ENCODE results near the gene ZBTB7C. TPM values are rescaled to one million over a fixed set of nuclear protein-coding genes. Genes with fewer than 3 reads are reported as not detected.

The ZBTB7C gene
- total RNA-seq, 6 donors from 2014 or later: 6.1 to 18.1 (median 12.2) TPM

DNA sequence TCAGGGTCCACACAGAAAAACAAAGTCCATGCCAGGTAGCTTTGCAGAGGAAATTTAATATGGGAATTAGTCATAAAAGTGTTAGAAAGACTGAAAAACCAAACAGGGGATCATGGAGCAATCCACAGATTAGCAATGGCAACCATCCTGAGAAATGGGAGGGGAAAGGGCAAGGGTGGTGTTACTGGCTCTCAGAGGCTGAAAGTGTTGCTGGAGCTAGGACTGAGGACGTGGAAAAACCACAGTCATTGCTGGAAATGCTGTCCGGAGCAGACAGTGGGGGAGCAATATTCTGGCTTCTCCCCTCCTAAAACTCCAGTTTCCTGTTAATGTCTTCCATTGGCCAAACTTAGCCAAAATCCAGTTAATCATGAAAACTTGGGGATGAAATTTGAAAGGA, 172.4 kb downstream of the ZBTB7C start:
- Histone ChIP-seq H3K27ac (no peak overlapping the region), H3K4me1 (no peaks in the 10 kb centered on the region), H3K4me3 (no peak overlapping the region), H3K9me3 (no peaks in the 10 kb centered on the region), H3K27me3 (no peaks in the 10 kb centered on the region), H3K36me3 (no peaks in the 10 kb centered on the region)
- WGBS, 2 donors: 63 to 67% methylated on average over 2 of the region's 2 CpGs
- TF ChIP-seq EP300 (IDR thresholded peaks at IDR 0.05) (no peak), POLR2A (IDR thresholded peaks at IDR 0.05) (no peak), CTCF (IDR thresholded peaks at IDR 0.05) (no peak), POLR2AphosphoS5 (IDR thresholded peaks at IDR 0.05) (no peak)
- ATAC-seq (ENCODE audit: low FRiP score in 2 of 2) (no peak), DNase-seq (no peak)

DNA sequence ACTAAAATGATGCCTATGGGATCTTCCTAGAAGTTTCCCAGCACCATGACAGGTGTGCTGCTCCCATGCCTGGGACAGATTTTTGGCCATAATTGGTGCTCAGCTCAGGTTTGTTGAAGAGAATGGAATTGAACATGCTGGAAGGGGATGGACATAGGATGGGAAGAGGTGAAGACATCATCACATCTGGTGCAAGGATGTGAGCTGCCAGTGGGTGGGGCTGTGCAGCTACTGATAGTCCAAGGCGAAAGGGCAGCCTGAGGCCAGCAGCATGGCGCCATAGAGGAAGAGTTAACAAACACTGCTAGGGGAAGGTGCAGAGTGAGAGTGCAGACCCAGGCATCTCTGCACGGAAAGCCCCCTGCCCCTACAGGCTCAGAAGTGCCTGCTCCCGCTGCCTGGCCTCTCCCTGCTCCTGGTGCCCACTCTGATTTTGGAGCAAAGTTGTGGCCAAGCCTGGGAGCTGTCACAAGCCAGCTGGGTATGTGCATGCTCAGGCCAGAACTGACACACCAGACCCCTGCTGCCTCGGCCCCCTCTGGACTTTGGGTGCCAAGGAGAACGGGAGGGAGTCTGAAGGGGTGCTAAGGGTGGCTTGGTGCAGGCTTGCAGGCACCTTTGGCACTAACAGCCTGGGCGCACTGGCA, 178.6 kb downstream of the ZBTB7C start:
- no peak overlapping the region for H3K4me3 ChIP-seq
- 76 to 82% methylated on average over 4 to 7 of the region's 7 CpGs for WGBS, 2 donors
- DNase-seq: peak; percentile 29 to 68
- no peaks in the 10 kb centered on the region for H3K36me3 ChIP-seq
- TF ChIP-seq CTCF (IDR thresholded peaks at IDR 0.05) (peak in 3 of 6 experiments; percentile 51 to 74 (median 59)), POLR2A (IDR thresholded peaks at IDR 0.05) (no peak), POLR2AphosphoS5 (IDR thresholded peaks at IDR 0.05) (no peak), EP300 (IDR thresholded peaks at IDR 0.05) (no peak)
- H3K4me1 ChIP-seq: peaks cover 15 to 29% (median 26%) of the 10 kb centered on the region in 4 donors
- peak; percentile 71 to 78 for ATAC-seq (ENCODE audit: low FRiP score in 2 of 2)
- H3K9me3 ChIP-seq: no peaks in the 10 kb centered on the region
- H3K27ac ChIP-seq: no peak overlapping the region
- H3K27me3 ChIP-seq: no peaks in the 10 kb centered on the region

DNA sequence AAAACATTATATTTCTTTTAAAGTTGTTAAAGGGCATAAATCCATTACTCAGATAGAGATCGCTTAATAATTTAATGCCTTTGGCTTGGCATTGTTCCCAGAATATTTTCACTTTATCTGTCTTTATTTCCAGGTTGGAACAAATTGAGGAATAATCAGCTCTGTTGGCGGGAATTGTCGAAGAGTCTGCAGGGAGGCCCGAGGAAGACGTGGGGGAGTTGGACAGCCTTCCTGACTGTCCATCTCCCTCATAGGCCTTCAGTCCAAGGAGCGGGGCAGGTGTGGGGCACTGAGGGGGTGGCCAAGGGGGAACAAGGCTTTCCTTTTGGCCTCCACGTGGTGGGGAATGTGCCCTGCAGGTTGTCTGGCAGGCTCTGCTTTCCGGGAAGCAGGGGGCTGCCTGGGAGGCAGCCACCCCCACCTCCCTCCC, 179.6 kb downstream of the ZBTB7C start:
- Histone ChIP-seq H3K27ac (peak overlapping the region in 1 of 4 donors; percentile 28), H3K9me3 (no peaks in the 10 kb centered on the region), H3K36me3 (no peaks in the 10 kb centered on the region), H3K27me3 (no peaks in the 10 kb centered on the region), H3K4me1 (peaks cover 15 to 29% (median 26%) of the 10 kb centered on the region in 4 donors), H3K4me3 (no peak overlapping the region)
- DNase-seq: peak in 1 of 2 donors; percentile 18
- 43 to 59% methylated on average over 7 to 8 of the region's 8 CpGs for WGBS, 2 donors
- no peak for ATAC-seq (ENCODE audit: low FRiP score in 2 of 2)
- TF ChIP-seq EP300 (IDR thresholded peaks at IDR 0.05) (no peak), POLR2AphosphoS5 (IDR thresholded peaks at IDR 0.05) (no peak), POLR2A (IDR thresholded peaks at IDR 0.05) (no peak), CTCF (IDR thresholded peaks at IDR 0.05) (no peak)

GRCh38 chr18:48228841-48229240, 180.3 kb downstream of the ZBTB7C start:
- Histone ChIP-seq H3K36me3 (no peaks in the 10 kb centered on the region), H3K27me3 (no peaks in the 10 kb centered on the region), H3K27ac (peak overlapping the region in 3 of 4 donors; percentile 2 to 28 (median 5)), H3K9me3 (no peaks in the 10 kb centered on the region), H3K4me1 (peaks cover 15 to 29% (median 26%) of the 10 kb centered on the region in 4 donors), H3K4me3 (no peak overlapping the region)
- ATAC-seq (ENCODE audit: low FRiP score in 2 of 2) (no peak), DNase-seq (peak in 1 of 2 donors; percentile 29)
- 71 to 75% methylated on average over 10 of the region's 10 CpGs for WGBS, 2 donors
- TF ChIP-seq POLR2AphosphoS5 (IDR thresholded peaks at IDR 0.05) (peak in 1 of 2 donors; percentile 4), EP300 (IDR thresholded peaks at IDR 0.05) (no peak)

DNA sequence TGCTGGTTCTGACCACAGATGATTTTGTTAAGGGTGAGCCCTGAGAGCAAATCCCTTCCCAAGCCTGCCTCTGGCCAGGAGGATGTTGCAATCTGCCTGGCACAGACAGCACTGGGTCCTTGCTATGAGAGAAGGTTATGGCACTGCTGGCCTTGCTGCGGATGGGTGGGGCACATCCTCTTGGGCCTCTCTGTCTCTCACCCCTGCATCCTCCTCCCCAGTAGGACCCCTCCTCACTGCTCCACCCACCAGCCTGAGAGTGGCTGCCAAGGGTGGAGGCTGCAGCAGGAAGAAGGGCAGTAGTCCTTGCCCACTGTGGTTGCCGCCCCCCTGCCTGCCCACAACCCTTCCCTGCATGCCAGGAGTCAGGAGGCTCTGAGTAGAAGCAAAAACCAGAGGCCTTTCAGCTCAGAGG, 180.9 kb downstream of the ZBTB7C start:
- peak; percentile 71 to 76 for ATAC-seq (ENCODE audit: low FRiP score in 2 of 2)
- Histone ChIP-seq H3K27me3 (no peaks in the 10 kb centered on the region), H3K9me3 (no peaks in the 10 kb centered on the region), H3K36me3 (no peaks in the 10 kb centered on the region), H3K4me1 (peaks cover 15 to 29% (median 26%) of the 10 kb centered on the region in 4 donors), H3K27ac (peak overlapping the region; percentile 0 to 50 (median 16)), H3K4me3 (no peak overlapping the region)
- WGBS, 2 donors: 27 to 49% methylated on average over 2 of the region's 2 CpGs
- no peak for TF ChIP-seq POLR2A (IDR thresholded peaks at IDR 0.05)
- TF ChIP-seq CTCF (IDR thresholded peaks at IDR 0.05): no peak
- peak in 1 of 2 donors; percentile 45 for TF ChIP-seq POLR2AphosphoS5 (IDR thresholded peaks at IDR 0.05)
- peak in 2 of 4 donors; percentile 3 to 17 for TF ChIP-seq EP300 (IDR thresholded peaks at IDR 0.05)
- peak; percentile 26 to 47 for DNase-seq
